OCI-LY7 (cell line): Measurements from ENCODE around the gene HMMR. TPM values are rescaled to one million over a fixed set of nuclear protein-coding genes. Genes with fewer than 3 reads are reported as not detected.
A peak's percentile ranks its signal among the peaks of the same experiment; 100 is the strongest.

Experiments
- BruUV-seq: library from RNA; stranded (reverse); fragments of 400-500 nt; replicated peaks from 2 replicates; lab custom pipeline; 2021; lab: Mats Ljungman, UMichigan
- CTCF ChIA-PET: fragments of 300-600 bp; sonication (Branson Sonifier 250); formaldehyde crosslinking; loops from one replicate; lab custom pipeline; 2022; ENCODE audit warnings: antibody characterized with exemption; ENCODE audit not compliant: unreplicated experiment; lab: Charles Lee
- POLR2A ChIA-PET: fragments of 300-600 bp; sonication (Branson Sonifier 250); formaldehyde crosslinking; loops from one replicate; lab custom pipeline; 2022; ENCODE audit warnings: antibody characterized with exemption; lab: Charles Lee
- DNase-seq: peaks from one replicate; pipeline ENCODE4 v3.0.0-alpha.2; 2015; ENCODE audit warnings: low spot score
- H2AFZ ChIP-seq: fragments of 200-600 bp; sonication (generic), shearing (Covaris generic); 2 replicates; pipeline ENCODE4 v1.6.1; 2014; ENCODE audit warnings: mild to moderate bottlenecking, antibody characterized with exemption, low read length, moderate library complexity
- H3K27ac ChIP-seq: fragments of 200-600 bp; sonication (generic); 2 replicates; pipeline ENCODE4 v1.5.1; 2014; ENCODE audit warnings: mixed run types, low read depth, mild to moderate bottlenecking, moderate library complexity, low read length, inconsistent platforms; ENCODE audit not compliant: poor library complexity, severe bottlenecking
- H3K36me3 ChIP-seq: fragments of 200-600 bp; sonication (generic); 2 replicates; pipeline ENCODE4 v1.6.1; 2014; ENCODE audit warnings: mild to moderate bottlenecking, antibody characterized with exemption, low read length, moderate library complexity, mixed read lengths; ENCODE audit not compliant: insufficient read depth
- H3K4me1 ChIP-seq: fragments of 200-600 bp; sonication (generic); 2 replicates; pipeline ENCODE4 v1.5.1; 2014; ENCODE audit warnings: mild to moderate bottlenecking, low read length; ENCODE audit not compliant: insufficient read depth, poor library complexity, severe bottlenecking
- H3K4me2 ChIP-seq: fragments of 200-600 bp; sonication (generic); 2 replicates; pipeline ENCODE4 v1.6.1; 2014; ENCODE audit warnings: mild to moderate bottlenecking, low read length
- H3K4me3 ChIP-seq: fragments of 200-600 bp; sonication (generic); 2 replicates; pipeline ENCODE4 v1.5.1; 2014; ENCODE audit warnings: mild to moderate bottlenecking, low read depth, low read length; ENCODE audit not compliant: poor library complexity, severe bottlenecking
- H3K79me2 ChIP-seq: fragments of 200-600 bp; sonication (generic); 2 replicates; pipeline ENCODE4 v1.6.1; 2016; ENCODE audit warnings: low read depth, mild to moderate bottlenecking, low read length, moderate library complexity, mixed read lengths; ENCODE audit not compliant: insufficient read depth
- H3K9me2 ChIP-seq: fragments of 200-600 bp; sonication (generic); 2 replicates; pipeline ENCODE4 v1.6.1; 2016; ENCODE audit warnings: mild to moderate bottlenecking, low read length, mixed read lengths; ENCODE audit not compliant: insufficient read depth
- H3K9me3 ChIP-seq: fragments of 200-600 bp; sonication (generic); 2 replicates; pipeline ENCODE4 v1.6.1; 2014; ENCODE audit warnings: mild to moderate bottlenecking, mixed run types, low read length, mixed read lengths
- H4K20me1 ChIP-seq: fragments of 200-600 bp; sonication (generic); 2 replicates; pipeline ENCODE4 v1.6.1; 2014; ENCODE audit warnings: mild to moderate bottlenecking, antibody characterized with exemption, low read length, moderate library complexity, mixed read lengths; ENCODE audit not compliant: insufficient read depth
- CTCF ChIP-seq: fragments of 200-600 bp; sonication (generic); conservative IDR thresholded peaks from 2 replicates; pipeline ENCODE4 v1.5.1; 2014; ENCODE audit warnings: mild to moderate bottlenecking, antibody characterized with exemption, low read length, moderate library complexity, mixed read lengths
- EZH2phosphoT487 ChIP-seq: fragments of 200-600 bp; sonication (generic); IDR thresholded peaks from 2 replicates; pipeline ENCODE4 v1.6.1; 2018; ENCODE audit warnings: low read depth, borderline replicate concordance, mild to moderate bottlenecking, mixed run types, antibody characterized with exemption, low read length, moderate library complexity, mixed read lengths
- intact Hi-C: fragments of 100-400 bp; cut with micrococcal nuclease; formaldehyde crosslinking; loops from one replicate; pipeline ENCODE4 v1.10.0; 2022; ENCODE audit not compliant: unreplicated experiment
- total RNA-seq, 2 experiments: library from RNA; depleted of rRNA in 1 of 2; stranded (reverse); fragments of >200 nt in 1 of 2; shearing (Covaris generic) in 1 of 2; gene quantifications; 2 replicates each; pipeline ENCODE4 v1.2.3, GENCODE V29; 2014 to 2022

HMMR gene
- total RNA-seq, 2 experiments from 2014 or later, result 44.1 to 107 TPM

- BruUV-seq, result no TSS peak
- no peaks in the 10 kb centered on the region for H3K9me2 ChIP-seq
- peaks cover 23% of the 10 kb centered on the region for H3K79me2 ChIP-seq
- no peaks in the 10 kb centered on the region for H3K9me3 ChIP-seq
- H3K4me3 ChIP-seq, result peak within 1 kb of the TSS; percentile 85
- H3K4me2 ChIP-seq, result peak within 1 kb of the TSS; percentile 85
- ChIA-PET POLR2A (interaction anchor here (0.6 to 9.0 kb wide), 11 partner anchors 10 to 133 kb away, joined by 3 to 197 read pairs (median 4); partner anchors contain the start of genes HMMR, MAT2B and NUDCD2), CTCF (no interaction called here)
- H2AFZ ChIP-seq, result peak within 1 kb of the TSS; percentile 98
- DNase-seq, result peak; percentile 97
- H3K4me1 ChIP-seq, result peaks cover 19% of the 10 kb centered on the region
- peak within 1 kb of the TSS; percentile 24 for H3K27ac ChIP-seq
- H4K20me1 ChIP-seq, result 0 out of 2 replicates have a peak, but pooled peaks cover 4% of the 10 kb centered on the region
- TF ChIP-seq CTCF (no peak), EZH2phosphoT487 (no peak)
- intact Hi-C loops, result loop anchor here (1.0 to 10.0 kb wide), 4 partner anchors 23 to 1893 kb away; partner anchors contain the start of genes GABRB2, HMMR, MAT2B and NUDCD2
- peaks cover 35% of the 10 kb centered on the region for H3K36me3 ChIP-seq
Measured at GRCh38 chr5:163437309-163438182, 22.9 kb upstream of the HMMR start, which contains the start of gene CCNG1. TSS of gene CCNG1 (plus strand) at chr5:163437595. CDS start at chr5:163439257, 1,662 bp downstream.

GRCh38 chr5:163439092-163439425 is 21.4 kb upstream of the HMMR start:
- no TSS peak for BruUV-seq
- intact Hi-C loops, result loop anchor here (10.0 kb wide), 2 partner anchors 476 to 1894 kb away; partner anchors contain the start of gene GABRB2
- Histone ChIP-seq H3K79me2 (peaks cover 23% of the 10 kb centered on the region), H3K9me3 (no peaks in the 10 kb centered on the region), H3K36me3 (peaks cover 50% of the 10 kb centered on the region), H3K9me2 (no peaks in the 10 kb centered on the region), H2AFZ (no peak overlapping the region), H3K27ac (no peak overlapping the region), H3K4me2 (peak overlapping the region; percentile 85), H3K4me1 (peaks cover 19% of the 10 kb centered on the region), H3K4me3 (no peak overlapping the region), H4K20me1 (0 out of 2 replicates have a peak, but pooled peaks cover 4% of the 10 kb centered on the region)
- ChIA-PET POLR2A (interaction anchor here (0.6 to 9.0 kb wide), 4 partner anchors 19 to 130 kb away, joined by 3 to 197 read pairs (median 4); partner anchors contain the start of genes HMMR and NUDCD2), CTCF (no interaction called here)
- DNase-seq, result peak; percentile 10
- TF ChIP-seq CTCF, result no peak
- TF ChIP-seq EZH2phosphoT487, result no peak
